ENCODE results near the gene SPO11.

DNA sequence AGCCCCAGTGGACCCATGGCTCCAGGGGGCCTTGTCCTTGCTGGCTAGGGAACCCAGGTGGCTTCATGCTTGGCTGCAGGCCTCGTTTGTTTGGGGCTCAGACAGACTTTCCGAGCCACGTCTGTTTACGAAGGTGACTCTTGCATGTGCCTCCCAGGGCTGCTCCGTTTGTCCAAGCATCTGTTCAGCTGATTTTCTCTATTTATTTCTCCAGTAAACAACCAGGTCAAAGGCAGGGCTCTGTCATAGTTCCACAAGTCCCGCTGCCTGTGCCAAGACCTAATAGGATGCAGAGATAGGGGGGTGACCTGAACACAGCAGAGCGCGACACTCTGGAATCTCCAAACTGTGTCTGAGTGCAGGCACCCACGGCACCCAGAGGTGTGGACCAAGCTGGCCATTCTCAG, 12.8 kb upstream of the SPO11 start:
- TF ChIP-seq, protein P1, sequence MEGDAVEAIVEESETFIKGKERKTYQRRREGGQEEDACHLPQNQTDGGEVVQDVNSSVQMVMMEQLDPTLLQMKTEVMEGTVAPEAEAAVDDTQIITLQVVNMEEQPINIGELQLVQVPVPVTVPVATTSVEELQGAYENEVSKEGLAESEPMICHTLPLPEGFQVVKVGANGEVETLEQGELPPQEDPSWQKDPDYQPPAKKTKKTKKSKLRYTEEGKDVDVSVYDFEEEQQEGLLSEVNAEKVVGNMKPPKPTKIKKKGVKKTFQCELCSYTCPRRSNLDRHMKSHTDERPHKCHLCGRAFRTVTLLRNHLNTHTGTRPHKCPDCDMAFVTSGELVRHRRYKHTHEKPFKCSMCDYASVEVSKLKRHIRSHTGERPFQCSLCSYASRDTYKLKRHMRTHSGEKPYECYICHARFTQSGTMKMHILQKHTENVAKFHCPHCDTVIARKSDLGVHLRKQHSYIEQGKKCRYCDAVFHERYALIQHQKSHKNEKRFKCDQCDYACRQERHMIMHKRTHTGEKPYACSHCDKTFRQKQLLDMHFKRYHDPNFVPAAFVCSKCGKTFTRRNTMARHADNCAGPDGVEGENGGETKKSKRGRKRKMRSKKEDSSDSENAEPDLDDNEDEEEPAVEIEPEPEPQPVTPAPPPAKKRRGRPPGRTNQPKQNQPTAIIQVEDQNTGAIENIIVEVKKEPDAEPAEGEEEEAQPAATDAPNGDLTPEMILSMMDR (IDR thresholded peaks at IDR 0.05), result no peak
- TF ChIP-seq POLR2A (IDR thresholded peaks at IDR 0.05), result no peak
